ENCODE data around the gene GALNT4.

GALNT4 gene

DNA sequence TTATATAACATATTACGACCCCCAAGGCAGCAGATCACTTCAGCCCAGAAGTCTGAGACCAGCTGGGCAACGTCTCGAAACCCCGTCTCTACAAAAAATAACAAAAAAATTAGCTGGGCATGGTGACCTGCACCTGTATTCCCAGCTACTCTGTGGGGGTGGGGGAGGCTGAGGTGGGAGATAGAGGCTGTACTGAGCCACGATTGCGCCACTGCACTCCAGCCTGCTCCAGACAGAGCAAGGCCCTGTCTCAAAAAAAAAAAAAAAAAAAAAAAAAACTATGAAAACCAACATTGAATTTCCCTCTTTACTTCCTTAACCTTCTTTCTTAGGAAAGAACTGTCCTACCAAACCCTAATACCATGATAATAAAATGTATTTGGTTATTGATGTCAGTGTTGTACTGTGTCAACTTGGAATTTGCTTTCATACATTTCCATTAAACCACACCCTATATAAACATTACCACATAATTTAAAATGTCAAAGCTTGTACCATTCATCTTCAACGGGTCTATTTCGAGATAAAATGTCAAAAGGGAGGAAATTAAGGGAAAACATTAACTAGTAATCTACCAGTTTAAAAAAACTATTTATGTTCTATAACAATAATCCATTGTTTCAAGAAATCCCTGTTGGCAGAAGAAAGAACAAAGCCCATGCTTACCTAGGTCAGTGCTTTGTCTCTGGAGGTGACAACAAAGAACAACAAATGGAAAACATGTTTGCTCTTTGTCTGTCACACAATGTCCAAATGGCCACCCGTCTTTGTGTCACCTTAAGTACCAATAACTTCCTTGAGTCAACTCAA is 17.4 kb downstream of the GALNT4 start:
- H3K27me3 ChIP-seq (ENCODE audit: insufficient read depth, low read depth, severe bottlenecking), result no peaks in the 10 kb centered on the region
- no peak for DNase-seq
- H3K9me3 ChIP-seq (ENCODE audit: severe bottlenecking), result no peaks in the 10 kb centered on the region
- H3K36me3 ChIP-seq, result no peaks in the 10 kb centered on the region
- no peak overlapping the region for H3K4me3 ChIP-seq (ENCODE audit: low read depth, low read length)
- H3K27ac ChIP-seq, result no peak overlapping the region
- no peak for TF ChIP-seq CTCF (IDR thresholded peaks at IDR 0.05; ENCODE audit: low read depth, low read length)

DNA sequence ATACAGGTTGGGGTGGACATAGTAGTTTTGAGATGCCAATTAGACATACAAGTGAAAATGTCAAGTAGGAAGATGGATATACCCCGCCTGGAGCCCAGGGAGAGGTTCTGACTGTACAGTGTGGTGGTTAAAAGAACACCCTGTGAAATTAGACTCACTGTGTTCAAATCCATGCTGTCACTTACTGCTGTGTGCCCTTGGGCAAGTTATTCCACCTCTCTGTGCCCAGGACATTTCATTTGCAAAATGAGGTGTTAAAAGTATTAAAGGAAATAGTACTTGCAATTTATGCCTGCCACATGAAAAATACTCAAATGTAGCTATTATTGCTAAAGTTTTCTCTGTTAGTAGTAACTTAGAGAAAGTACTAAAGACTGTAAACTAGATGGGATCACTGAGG is 18.5 kb downstream of the GALNT4 start:
- H3K4me3 ChIP-seq (ENCODE audit: low read depth, low read length), result no peak overlapping the region
- no peaks in the 10 kb centered on the region for H3K36me3 ChIP-seq
- no peaks in the 10 kb centered on the region for H3K27me3 ChIP-seq (ENCODE audit: insufficient read depth, low read depth, severe bottlenecking)
- no peak for DNase-seq
- H3K9me3 ChIP-seq (ENCODE audit: severe bottlenecking), result no peaks in the 10 kb centered on the region
- H3K27ac ChIP-seq, result no peak overlapping the region
- no peak for TF ChIP-seq CTCF (IDR thresholded peaks at IDR 0.05; ENCODE audit: low read depth, low read length)

DNA sequence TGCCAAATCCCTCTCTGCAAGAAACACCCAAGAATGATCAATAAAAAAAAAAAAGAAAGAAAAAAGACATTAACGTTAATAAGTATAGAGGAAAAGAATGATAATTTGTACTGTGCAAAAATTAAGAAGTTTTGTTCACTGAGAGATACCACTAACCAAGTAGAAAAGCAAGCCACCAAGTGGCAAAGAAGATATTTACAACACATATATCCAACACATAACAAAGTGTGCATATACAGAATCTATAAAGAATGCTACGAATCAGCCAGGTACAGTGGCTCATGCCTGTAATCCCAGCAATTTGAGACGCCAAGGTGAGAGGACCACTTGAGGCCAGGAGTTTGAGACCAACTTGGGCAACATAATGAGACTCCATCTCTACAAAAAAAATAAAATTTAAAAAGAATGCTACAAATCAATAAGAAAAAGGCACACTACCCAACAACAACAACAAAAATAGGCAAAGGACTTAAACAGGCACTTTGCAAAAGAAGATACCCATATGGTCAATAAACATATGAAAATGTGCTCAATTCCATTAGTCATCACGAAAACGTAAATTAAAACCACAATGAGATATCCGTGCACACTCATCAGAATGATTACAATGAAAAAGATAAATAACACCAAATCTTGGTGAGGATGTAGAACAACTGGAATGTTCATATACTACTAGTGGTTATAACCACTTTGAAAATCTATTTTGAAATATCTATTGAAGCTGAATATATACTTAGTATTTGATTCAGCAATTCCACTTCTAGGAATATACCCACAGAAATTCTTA is 19.8 kb downstream of the GALNT4 start:
- no peak for TF ChIP-seq CTCF (IDR thresholded peaks at IDR 0.05; ENCODE audit: low read depth, low read length)
- no peak for DNase-seq
- Histone ChIP-seq H3K27ac (no peak overlapping the region), H3K4me3 (ENCODE audit: low read depth, low read length) (no peak overlapping the region), H3K9me3 (ENCODE audit: severe bottlenecking) (no peaks in the 10 kb centered on the region), H3K27me3 (ENCODE audit: insufficient read depth, low read depth, severe bottlenecking) (no peaks in the 10 kb centered on the region), H3K36me3 (no peaks in the 10 kb centered on the region)

DNA sequence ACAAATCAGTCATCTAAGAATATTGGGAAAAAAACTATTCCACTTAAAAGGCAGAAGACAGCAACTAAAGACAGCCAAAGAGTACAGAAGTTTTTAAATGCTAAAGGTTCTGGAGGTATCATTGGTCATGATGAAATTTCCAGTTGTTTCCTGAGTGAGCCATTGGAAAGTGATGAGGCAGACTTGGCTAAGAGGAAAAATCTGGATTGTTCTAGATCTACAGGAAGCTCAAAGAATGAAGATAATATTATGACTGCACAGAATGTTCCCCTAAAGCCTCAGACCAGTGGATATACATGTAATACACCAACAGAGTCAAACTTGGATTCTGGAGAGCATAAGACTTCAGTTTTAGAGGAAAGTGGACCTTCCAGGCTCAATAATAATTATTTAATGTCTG is 22.8 kb downstream of the GALNT4 start:
- no peak for TF ChIP-seq CTCF (IDR thresholded peaks at IDR 0.05; ENCODE audit: low read depth, low read length)
- Histone ChIP-seq H3K27ac (no peak overlapping the region), H3K36me3 (no peaks in the 10 kb centered on the region), H3K27me3 (ENCODE audit: insufficient read depth, low read depth, severe bottlenecking) (no peaks in the 10 kb centered on the region), H3K4me3 (ENCODE audit: low read depth, low read length) (no peak overlapping the region), H3K9me3 (ENCODE audit: severe bottlenecking) (no peaks in the 10 kb centered on the region)
- no peak for DNase-seq

GRCh38 chr12:89499857-89500256 is 24.7 kb downstream of the GALNT4 start:
- no peaks in the 10 kb centered on the region for H3K9me3 ChIP-seq (ENCODE audit: severe bottlenecking)
- no peak overlapping the region for H3K27ac ChIP-seq
- H3K4me3 ChIP-seq (ENCODE audit: low read depth, low read length), result no peak overlapping the region
- TF ChIP-seq CTCF (IDR thresholded peaks at IDR 0.05; ENCODE audit: low read depth, low read length), result no peak
- H3K27me3 ChIP-seq (ENCODE audit: insufficient read depth, low read depth, severe bottlenecking), result no peaks in the 10 kb centered on the region
- H3K36me3 ChIP-seq, result no peaks in the 10 kb centered on the region
- DNase-seq, result no peak
